Memory B cell (primary cell): Measurements from ENCODE around the gene AFDN.
"Not testable (repeated sequence)": the region's sequence is repeated elsewhere in the genome, so short reads cannot be mapped to it uniquely, and the experiment has no call there.

ENCODE experiments used
- ATAC-seq: fragments of 150-1000 bp; cut with Tn5 transposase; 2 replicates; pipeline ENCODE4 v1.10.0; 2021; ENCODE audit warnings: low read depth, mild to moderate bottlenecking, moderate library complexity
- DNase-seq, 2 donors: peaks; one replicate each; pipeline ENCODE4 v3.0.0; 2022; ENCODE audit warnings: low spot score in 2 of 2
- H3K27ac Mint-ChIP-seq: one replicate; pipeline ENCODE4 v1.8.0; 2022; ENCODE audit warnings: mild to moderate bottlenecking, moderate library complexity, mixed read lengths
- H3K27me3 Mint-ChIP-seq: one replicate; pipeline ENCODE4 v1.8.0; 2022; ENCODE audit warnings: mixed read lengths
- H3K36me3 Mint-ChIP-seq: one replicate; pipeline ENCODE4 v1.8.0; 2022; ENCODE audit warnings: mild to moderate bottlenecking, mixed read lengths
- H3K4me1 Mint-ChIP-seq: one replicate; pipeline ENCODE4 v1.8.0; 2022; ENCODE audit warnings: mixed read lengths
- H3K4me3 Mint-ChIP-seq: one replicate; pipeline ENCODE4 v1.8.0; 2022; ENCODE audit warnings: mild to moderate bottlenecking, moderate library complexity, mixed read lengths
- H3K9me3 Mint-ChIP-seq: one replicate; pipeline ENCODE4 v1.8.0; 2022; ENCODE audit warnings: mixed read lengths

Gene AFDN

DNA sequence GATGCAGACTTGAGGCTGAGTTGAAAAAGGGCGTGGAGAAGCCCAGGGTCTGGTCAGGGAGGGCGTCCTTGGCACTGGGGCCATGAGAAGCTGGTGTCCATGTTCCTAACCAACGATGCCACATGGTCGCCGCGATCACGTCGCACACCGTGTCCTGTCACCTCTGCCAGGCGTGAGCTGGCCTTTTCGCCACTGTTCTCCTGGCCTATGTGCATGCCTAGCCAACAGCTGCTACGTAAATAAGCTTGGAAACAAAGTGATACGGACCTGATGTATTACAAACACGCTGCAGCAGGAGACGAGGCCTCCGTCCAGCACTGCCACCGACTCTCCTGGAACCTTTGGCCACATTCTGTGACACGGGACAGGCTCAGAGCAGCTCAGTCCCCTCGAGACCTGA is 148.7 kb downstream of the AFDN start:
- no peaks in the 10 kb centered on the region for H3K4me1 Mint-ChIP-seq
- H3K27ac Mint-ChIP-seq, result no peak overlapping the region
- DNase-seq (no peak), ATAC-seq (no peak)
- no peak overlapping the region for H3K4me3 Mint-ChIP-seq
- H3K36me3 Mint-ChIP-seq, result peaks cover 2% of the 10 kb centered on the region
- no peaks in the 10 kb centered on the region for H3K9me3 Mint-ChIP-seq
- no peaks in the 10 kb centered on the region for H3K27me3 Mint-ChIP-seq

GRCh38 chr6:167976116-167976657 is 149.5 kb downstream of the AFDN start:
- not testable (repeated sequence) for DNase-seq, H3K4me3 Mint-ChIP-seq, H3K27me3 Mint-ChIP-seq, H3K27ac Mint-ChIP-seq, H3K36me3 Mint-ChIP-seq, H3K9me3 Mint-ChIP-seq, H3K4me1 Mint-ChIP-seq, ATAC-seq

DNA sequence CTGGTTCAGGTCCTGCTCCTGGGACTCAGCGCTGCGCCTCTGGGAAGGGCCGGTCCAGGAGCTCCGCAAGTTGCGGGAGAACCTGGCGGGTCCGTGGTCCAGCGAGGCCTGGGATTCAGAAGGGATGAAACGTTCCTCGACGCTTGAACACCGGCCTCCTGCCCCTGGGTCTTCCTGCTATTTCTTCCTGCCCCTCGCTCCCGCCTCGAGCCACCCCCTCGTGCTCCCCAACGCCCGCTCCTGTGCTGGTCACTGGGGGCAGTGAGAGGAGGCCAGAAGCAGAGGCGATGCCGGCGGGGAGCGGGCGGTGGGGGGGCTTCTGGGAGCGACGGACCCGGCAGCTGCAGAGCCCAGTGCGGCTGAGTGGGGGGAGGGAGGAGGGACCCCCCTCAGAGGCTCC is 150.0 kb downstream of the AFDN start:
- Mint-ChIP-seq H3K36me3 (peaks cover 2% of the 10 kb centered on the region), H3K4me3 (no peak overlapping the region), H3K4me1 (no peaks in the 10 kb centered on the region), H3K27ac (no peak overlapping the region), H3K9me3 (no peaks in the 10 kb centered on the region), H3K27me3 (no peaks in the 10 kb centered on the region)
- DNase-seq, result no peak
- no peak for ATAC-seq

- H3K4me1 Mint-ChIP-seq, result no peaks in the 10 kb centered on the region
- H3K36me3 Mint-ChIP-seq, result no peaks in the 10 kb centered on the region
- ATAC-seq, result no peak
- H3K9me3 Mint-ChIP-seq, result no peaks in the 10 kb centered on the region
- H3K27ac Mint-ChIP-seq, result no peak overlapping the region
- DNase-seq, result no peak
- peaks cover 2% of the 10 kb centered on the region for H3K27me3 Mint-ChIP-seq
- H3K4me3 Mint-ChIP-seq, result no peak overlapping the region
Measured at GRCh38 chr6:167977717-167978467, 151.2 kb downstream of the AFDN start.

DNA sequence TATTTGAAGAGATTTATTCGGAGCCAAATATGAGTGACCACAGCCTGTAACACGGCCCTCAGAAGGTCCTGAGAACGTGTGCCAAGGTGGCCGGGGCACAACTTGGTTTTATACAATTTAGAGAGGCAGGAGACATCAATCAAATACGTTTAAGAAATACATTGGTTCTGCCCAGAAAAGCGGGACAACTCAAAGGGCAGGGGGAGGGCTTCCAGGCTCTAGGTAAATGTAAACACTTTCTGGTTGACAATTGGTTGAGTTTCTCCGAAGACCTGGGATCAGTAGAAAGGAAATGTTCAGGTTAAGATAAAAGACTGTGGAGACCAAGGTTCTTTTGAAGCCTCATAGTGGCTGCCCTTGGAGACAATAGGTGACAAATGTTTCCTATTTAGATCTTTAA is 151.9 kb downstream of the AFDN start:
- Mint-ChIP-seq H3K4me1 (no peaks in the 10 kb centered on the region), H3K4me3 (no peak overlapping the region), H3K27ac (no peak overlapping the region), H3K36me3 (no peaks in the 10 kb centered on the region), H3K27me3 (peaks cover 2% of the 10 kb centered on the region), H3K9me3 (peaks cover under 1% of the 10 kb centered on the region)
- ATAC-seq (no peak), DNase-seq (no peak)

GRCh38 chr6:167979436-167980139 is 152.9 kb downstream of the AFDN start:
- no peaks in the 10 kb centered on the region for H3K36me3 Mint-ChIP-seq
- no peak overlapping the region for H3K27ac Mint-ChIP-seq
- ATAC-seq (no peak), DNase-seq (no peak)
- H3K27me3 Mint-ChIP-seq, result peaks cover 2% of the 10 kb centered on the region
- H3K9me3 Mint-ChIP-seq, result peaks cover 5% of the 10 kb centered on the region
- no peak overlapping the region for H3K4me3 Mint-ChIP-seq
- no peaks in the 10 kb centered on the region for H3K4me1 Mint-ChIP-seq

DNA sequence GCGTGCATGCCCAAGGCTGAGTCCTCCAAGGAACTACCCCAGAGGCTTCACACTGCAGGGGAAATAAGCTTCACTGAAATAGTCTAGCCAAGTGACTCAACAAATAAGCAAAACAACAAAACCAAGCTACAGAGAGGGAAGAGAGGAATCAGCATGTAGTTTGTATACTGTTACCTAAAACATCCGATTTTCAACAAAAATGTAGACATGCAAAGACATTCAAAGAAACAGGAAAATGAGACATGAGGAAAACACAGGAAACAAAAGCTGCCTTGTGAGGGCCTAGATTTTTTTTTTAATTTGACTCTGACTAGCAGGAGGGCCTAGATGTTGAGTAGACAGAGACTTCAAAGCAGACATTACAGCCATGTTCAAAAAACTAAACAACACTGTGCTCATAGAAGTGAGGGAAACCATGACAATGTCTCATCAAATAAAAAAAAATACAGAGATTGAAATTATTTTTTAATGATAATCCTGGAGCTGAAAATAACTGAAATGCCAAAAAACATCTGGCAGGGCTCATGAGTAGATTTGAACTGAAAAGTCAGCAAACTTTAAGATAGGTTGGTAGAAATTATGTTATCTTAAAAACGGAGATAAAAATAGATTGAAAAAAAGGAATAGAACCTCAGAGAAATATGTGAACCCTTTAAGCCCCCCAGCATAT is 154.3 kb downstream of the AFDN start:
- DNase-seq, result no peak
- Mint-ChIP-seq H3K36me3 (no peaks in the 10 kb centered on the region), H3K4me3 (no peak overlapping the region), H3K27me3 (peaks cover 2% of the 10 kb centered on the region), H3K4me1 (no peaks in the 10 kb centered on the region), H3K9me3 (peaks cover 5% of the 10 kb centered on the region), H3K27ac (no peak overlapping the region)
- ATAC-seq, result no peak

- H3K4me3 Mint-ChIP-seq, result no peak overlapping the region
- H3K9me3 Mint-ChIP-seq, result peaks cover 5% of the 10 kb centered on the region
- H3K27ac Mint-ChIP-seq, result no peak overlapping the region
- ATAC-seq, result no peak
- H3K4me1 Mint-ChIP-seq, result no peaks in the 10 kb centered on the region
- H3K27me3 Mint-ChIP-seq, result peaks cover 2% of the 10 kb centered on the region
- no peak for DNase-seq
- no peaks in the 10 kb centered on the region for H3K36me3 Mint-ChIP-seq
Measured at GRCh38 chr6:167981916-167982462, 155.3 kb downstream of the AFDN start.

- Mint-ChIP-seq H3K27me3 (peaks cover 2% of the 10 kb centered on the region), H3K36me3 (no peaks in the 10 kb centered on the region), H3K27ac (no peak overlapping the region), H3K4me3 (no peak overlapping the region), H3K4me1 (no peaks in the 10 kb centered on the region), H3K9me3 (peaks cover 5% of the 10 kb centered on the region)
- DNase-seq (no peak), ATAC-seq (no peak)
Measured at GRCh38 chr6:167984144-167984719, 157.5 kb downstream of the AFDN start.

DNA sequence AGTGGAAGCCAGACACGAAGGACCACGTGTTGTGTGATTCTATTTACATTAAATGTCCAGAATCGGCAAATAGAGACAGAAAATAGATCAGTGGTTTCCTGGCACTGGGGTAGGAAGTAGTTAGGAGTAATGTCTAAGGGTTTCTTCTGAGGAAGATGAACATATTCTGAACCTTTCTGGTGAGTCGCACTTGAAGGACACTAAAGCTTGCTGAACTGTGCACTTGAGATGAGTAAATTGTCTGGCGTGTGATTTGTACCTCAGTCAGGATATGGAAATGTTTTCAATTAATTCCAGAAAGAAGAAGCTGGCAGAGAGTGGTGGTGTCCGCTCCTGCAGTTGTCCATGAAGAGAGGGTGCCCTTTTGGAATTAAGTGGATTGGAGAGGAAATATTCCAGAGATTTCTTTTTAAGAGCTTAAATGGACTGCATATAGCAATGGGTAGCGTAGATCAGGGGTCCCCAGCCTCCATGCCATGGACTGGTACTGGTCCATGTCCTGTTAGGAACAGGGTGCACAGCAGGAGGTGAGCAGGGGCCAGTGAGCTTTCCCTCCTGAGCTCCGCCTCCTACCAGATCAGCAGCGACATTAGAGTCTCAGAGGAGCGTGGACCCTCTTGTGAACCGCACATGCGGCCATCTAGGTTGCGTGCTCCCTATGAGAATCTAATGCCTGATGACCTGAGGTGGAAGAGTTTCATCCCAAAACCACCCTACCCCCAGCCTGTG is 158.3 kb downstream of the AFDN start:
- no peaks in the 10 kb centered on the region for H3K4me1 Mint-ChIP-seq
- ATAC-seq (no peak), DNase-seq (no peak)
- no peaks in the 10 kb centered on the region for H3K36me3 Mint-ChIP-seq
- peaks cover 2% of the 10 kb centered on the region for H3K27me3 Mint-ChIP-seq
- peaks cover 5% of the 10 kb centered on the region for H3K9me3 Mint-ChIP-seq
- H3K4me3 Mint-ChIP-seq, result no peak overlapping the region
- H3K27ac Mint-ChIP-seq, result no peak overlapping the region

GRCh38 chr6:167985911-167986595 is 159.3 kb downstream of the AFDN start:
- H3K27ac Mint-ChIP-seq, result no peak overlapping the region
- DNase-seq (no peak), ATAC-seq (no peak)
- H3K4me1 Mint-ChIP-seq, result no peaks in the 10 kb centered on the region
- no peak overlapping the region for H3K4me3 Mint-ChIP-seq
- H3K27me3 Mint-ChIP-seq, result peaks cover 2% of the 10 kb centered on the region
- H3K9me3 Mint-ChIP-seq, result peaks cover 5% of the 10 kb centered on the region
- H3K36me3 Mint-ChIP-seq, result no peaks in the 10 kb centered on the region

DNA sequence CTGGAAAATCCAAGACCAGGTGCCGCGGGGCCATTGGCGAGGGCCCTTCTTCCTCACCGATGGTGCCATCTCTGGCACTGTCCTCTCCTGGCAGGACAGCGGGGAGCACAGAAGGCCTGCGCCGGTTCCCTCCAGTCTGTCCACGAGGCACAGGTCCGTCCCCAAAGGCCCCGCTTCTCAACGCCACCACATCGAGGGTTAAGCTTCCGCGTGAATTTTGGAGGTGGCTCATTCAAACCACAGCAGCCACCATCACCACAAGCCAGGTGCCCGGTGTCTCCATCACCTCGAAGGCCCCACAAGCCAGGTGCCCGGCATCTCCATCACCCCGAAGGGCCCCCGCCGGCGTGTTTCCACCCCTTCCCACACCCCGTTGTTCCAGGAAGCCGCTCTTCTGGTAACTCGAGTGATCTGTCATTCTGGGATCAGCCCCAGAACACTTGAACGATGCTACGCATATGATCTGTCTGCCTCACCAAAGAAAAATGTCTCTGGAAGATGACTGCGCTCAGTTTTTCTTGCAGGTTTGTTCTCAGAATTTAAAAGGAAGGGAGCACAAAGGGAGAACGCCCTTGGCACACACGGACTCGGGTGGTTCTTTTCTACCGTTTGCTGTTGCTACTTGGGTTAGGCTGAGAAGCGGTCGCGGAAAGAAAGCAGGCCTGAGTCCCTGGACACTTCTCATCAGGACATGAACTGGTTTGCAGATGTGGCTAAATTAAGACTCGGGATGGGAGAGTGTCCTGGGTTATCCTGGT is 160.9 kb downstream of the AFDN start:
- ATAC-seq (no peak), DNase-seq (no peak)
- Mint-ChIP-seq H3K4me1 (no peaks in the 10 kb centered on the region), H3K36me3 (no peaks in the 10 kb centered on the region), H3K27me3 (no peaks in the 10 kb centered on the region), H3K9me3 (peaks cover 5% of the 10 kb centered on the region), H3K27ac (no peak overlapping the region), H3K4me3 (no peak overlapping the region)
